Natural killer cell treated with Interleukin-12 subunit alpha and Interleukin-12 subunit beta and Interleukin-15 and Interleukin-18, amount 100 ng/mL, for 72 hours (primary cell): Measurements from ENCODE around the gene SECTM1. TPM values are rescaled to one million over a fixed set of nuclear protein-coding genes. Genes with fewer than 3 reads are reported as not detected.

Source experiments
- ATAC-seq, 2 donors: fragments of 150-1000 bp; cut with Tn5 transposase in 1 of 2; sonication (Bioruptor Pico), chemical (Tn5 transposase) in 1 of 2; 2 replicates each; pipeline ENCODE4 v1.10.0; 2021
- DNase-seq: peaks from one replicate; pipeline ENCODE4 v3.0.0; 2022; ENCODE audit warnings: low spot score
- H3K27ac Mint-ChIP-seq, 2 donors: 1 replicate in 1 of 2; 2 replicates in 1 of 2; pipeline ENCODE4 v1.8.0; 2022; ENCODE audit warnings: mixed read lengths in 2 of 2, mild to moderate bottlenecking in 1 of 2, moderate library complexity in 1 of 2
- H3K27me3 Mint-ChIP-seq, 2 donors: 1 replicate in 1 of 2; 2 replicates in 1 of 2; pipeline ENCODE4 v1.8.0; 2022; ENCODE audit warnings: mixed read lengths in 2 of 2
- H3K36me3 Mint-ChIP-seq: one replicate; pipeline ENCODE4 v1.8.0; 2022; ENCODE audit warnings: mixed read lengths
- H3K4me1 Mint-ChIP-seq, 2 donors: 1 replicate in 1 of 2; 2 replicates in 1 of 2; pipeline ENCODE4 v1.8.0; 2022; ENCODE audit warnings: low read depth in 2 of 2, mixed read lengths in 2 of 2, mild to moderate bottlenecking in 1 of 2
- H3K4me3 Mint-ChIP-seq: one replicate; pipeline ENCODE4 v1.8.0; 2022; ENCODE audit warnings: mixed read lengths
- H3K9me3 Mint-ChIP-seq: 2 replicates; pipeline ENCODE4 v1.8.0; 2022; ENCODE audit warnings: mixed read lengths
- total RNA-seq, 2 donors: library from RNA; stranded (reverse); gene quantifications; one replicate each; pipeline ENCODE4 v1.2.3, GENCODE V29; 2022

Gene SECTM1
- total RNA-seq, 2 donors from 2014 or later, result 0.56 TPM; not detected in 1

DNA sequence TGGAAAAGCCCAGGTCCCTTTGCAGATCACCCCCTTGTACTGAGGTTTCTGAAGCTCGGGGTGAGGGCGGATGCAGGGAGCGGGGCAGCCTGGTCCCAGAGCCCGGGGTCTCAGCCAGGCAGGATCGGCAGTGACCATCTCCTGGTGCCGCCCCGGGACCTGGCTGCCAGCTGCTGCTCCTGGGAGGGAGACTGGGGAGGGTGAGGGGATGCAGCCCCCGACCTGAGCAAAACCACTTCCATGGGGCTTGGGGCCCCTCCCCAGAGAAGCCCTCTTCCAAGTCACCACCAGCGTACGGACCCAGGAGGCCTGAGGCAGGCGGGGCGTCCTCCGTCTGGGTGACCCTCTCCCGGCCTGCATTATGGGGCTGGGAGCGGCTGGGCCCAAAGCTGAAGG, 31.0 kb downstream of the SECTM1 start:
- DNase-seq (no peak), ATAC-seq (no peak)
- H3K36me3 Mint-ChIP-seq, result no peaks in the 10 kb centered on the region
- H3K27me3 Mint-ChIP-seq, result no peaks in the 10 kb centered on the region
- H3K27ac Mint-ChIP-seq, result peak overlapping the region; percentile 14 to 88
- H3K9me3 Mint-ChIP-seq, result no peaks in the 10 kb centered on the region
- peaks cover 65 to 73% of the 10 kb centered on the region in 2 donors for H3K4me1 Mint-ChIP-seq
- peak overlapping the region; percentile 67 for H3K4me3 Mint-ChIP-seq

DNA sequence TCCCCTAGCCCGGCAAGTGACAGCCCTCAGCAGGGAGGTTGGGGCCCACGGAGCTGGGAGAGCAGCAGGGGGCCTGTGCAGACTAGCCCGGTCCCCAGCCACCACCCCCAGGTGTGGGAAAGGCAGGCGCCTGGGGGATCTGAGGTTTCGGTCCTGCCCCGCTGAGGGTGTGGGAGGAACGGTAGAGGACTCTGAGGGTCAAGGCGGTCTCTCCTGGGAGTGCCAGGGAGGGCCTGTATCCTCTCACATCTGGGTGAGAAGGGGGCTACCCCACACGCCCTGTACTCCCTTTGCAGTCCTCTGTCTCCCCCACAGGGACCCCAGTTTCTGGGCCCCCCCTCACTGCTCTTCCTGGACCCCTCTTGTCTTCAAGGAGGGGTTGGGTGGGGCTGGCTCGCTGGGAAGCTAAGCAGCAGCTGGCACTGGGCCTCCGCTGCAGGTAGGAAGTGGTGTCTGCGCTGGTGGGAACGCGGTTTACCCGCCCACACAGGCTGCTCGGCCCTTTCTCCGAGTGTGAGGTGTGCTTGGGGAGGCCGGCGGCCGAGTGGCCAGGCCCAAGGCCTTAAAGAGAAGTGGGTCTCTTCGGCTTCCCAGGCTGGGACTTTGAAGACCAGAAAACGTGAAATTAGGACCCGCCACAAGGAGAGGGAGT, 31.5 kb downstream of the SECTM1 start:
- peak; percentile 71 for DNase-seq
- Mint-ChIP-seq H3K27me3 (no peaks in the 10 kb centered on the region), H3K9me3 (no peaks in the 10 kb centered on the region), H3K4me1 (peaks cover 70 to 79% of the 10 kb centered on the region in 2 donors), H3K4me3 (peak overlapping the region; percentile 67), H3K36me3 (no peaks in the 10 kb centered on the region), H3K27ac (peak overlapping the region; percentile 14 to 97)
- no peak for ATAC-seq

DNA sequence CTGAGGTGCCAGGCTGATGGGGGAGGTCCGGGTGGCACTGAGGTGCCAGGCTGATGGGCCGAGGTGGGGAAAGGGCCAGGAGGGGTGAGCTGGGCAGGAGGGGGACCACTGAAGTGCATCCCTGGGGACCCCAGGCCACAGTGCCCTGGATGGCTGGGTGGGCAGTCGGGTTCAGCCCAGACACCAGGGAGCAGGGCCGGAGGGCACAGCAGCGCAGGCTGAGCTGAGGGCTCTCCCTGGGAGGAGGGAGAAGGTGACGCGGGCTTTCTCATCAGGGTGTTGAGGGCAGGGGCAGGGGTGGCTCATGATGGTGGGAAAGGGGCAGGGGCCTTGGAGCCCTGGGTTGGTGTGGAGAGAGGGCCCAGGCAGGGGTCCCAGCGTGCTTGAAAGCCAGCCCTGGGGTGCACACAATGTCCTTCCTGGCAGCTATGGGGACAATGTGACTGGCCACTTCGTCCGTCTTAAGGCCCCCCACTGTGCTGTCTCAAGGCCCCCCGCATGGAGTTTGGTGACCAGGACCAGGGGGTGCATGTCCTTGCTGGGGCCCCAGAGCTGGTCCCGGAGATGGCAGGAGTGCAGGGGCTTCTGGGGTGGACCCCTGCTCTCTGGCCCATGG, 32.2 kb downstream of the SECTM1 start:
- Mint-ChIP-seq H3K9me3 (no peaks in the 10 kb centered on the region), H3K27me3 (no peaks in the 10 kb centered on the region), H3K4me3 (peak overlapping the region; percentile 30), H3K36me3 (no peaks in the 10 kb centered on the region), H3K27ac (peak overlapping the region; percentile 14 to 97), H3K4me1 (peaks cover 68 to 79% of the 10 kb centered on the region in 2 donors)
- ATAC-seq, result no peak
- DNase-seq, result no peak

DNA sequence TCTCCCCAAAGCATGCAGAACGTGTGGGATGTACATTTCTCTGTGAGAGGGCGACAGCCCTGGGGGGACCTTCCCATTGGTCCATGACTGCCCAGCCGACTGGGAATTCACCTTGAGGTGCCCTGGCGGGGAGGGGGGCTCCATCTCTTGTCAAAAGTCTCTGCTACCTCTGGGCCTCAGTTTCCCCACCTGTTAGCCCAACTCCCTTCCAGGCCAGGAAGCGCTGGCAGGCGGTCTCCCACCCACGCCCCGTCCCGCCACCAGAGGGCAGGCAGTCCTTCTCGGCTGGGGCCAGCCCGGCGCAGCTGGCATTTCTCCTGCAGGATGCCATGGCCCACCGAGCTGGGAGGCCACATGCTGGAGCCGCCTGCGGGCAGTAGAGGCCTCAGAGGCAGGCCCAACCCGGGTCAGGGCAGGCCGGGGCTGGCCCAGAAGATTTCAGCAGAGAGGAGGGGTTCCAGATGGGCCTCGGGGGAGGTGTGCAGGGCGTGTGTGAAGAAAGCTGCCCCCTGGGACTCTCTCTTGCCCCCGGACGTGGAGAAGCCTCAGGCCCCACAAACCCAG, 32.8 kb downstream of the SECTM1 start:
- H3K27me3 Mint-ChIP-seq, result no peaks in the 10 kb centered on the region
- no peaks in the 10 kb centered on the region for H3K9me3 Mint-ChIP-seq
- H3K4me3 Mint-ChIP-seq, result peak overlapping the region; percentile 30
- H3K36me3 Mint-ChIP-seq, result no peaks in the 10 kb centered on the region
- peak; percentile 75 for DNase-seq
- ATAC-seq, result no peak
- peak overlapping the region; percentile 97 to 100 for H3K27ac Mint-ChIP-seq
- H3K4me1 Mint-ChIP-seq, result peaks cover 67 to 75% of the 10 kb centered on the region in 2 donors

DNA sequence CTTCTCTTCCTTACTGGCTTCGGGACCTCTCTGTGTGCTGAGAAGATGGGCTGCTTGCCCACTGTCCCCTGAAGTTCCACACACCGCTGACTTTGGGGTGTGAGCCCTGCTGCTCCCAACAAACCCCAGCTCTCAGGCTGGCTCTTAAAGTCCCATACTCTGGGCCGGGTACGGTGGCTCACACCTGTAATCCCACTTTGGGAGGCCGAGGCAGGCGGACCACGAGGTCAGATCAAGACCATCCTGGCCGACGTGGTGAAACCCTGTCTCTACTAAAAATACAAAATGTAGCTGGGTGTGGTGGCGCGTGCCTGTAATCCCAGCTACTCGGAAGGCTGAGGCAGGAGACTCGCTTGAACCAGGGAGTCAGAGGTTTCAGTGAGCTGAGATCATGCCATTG, 33.3 kb downstream of the SECTM1 start:
- no peaks in the 10 kb centered on the region for H3K27me3 Mint-ChIP-seq
- ATAC-seq, result no peak
- H3K27ac Mint-ChIP-seq, result peak overlapping the region; percentile 97 to 100
- H3K36me3 Mint-ChIP-seq, result no peaks in the 10 kb centered on the region
- H3K9me3 Mint-ChIP-seq, result no peaks in the 10 kb centered on the region
- peaks cover 66 to 69% of the 10 kb centered on the region in 2 donors for H3K4me1 Mint-ChIP-seq
- peak overlapping the region; percentile 67 for H3K4me3 Mint-ChIP-seq
- DNase-seq, result no peak

DNA sequence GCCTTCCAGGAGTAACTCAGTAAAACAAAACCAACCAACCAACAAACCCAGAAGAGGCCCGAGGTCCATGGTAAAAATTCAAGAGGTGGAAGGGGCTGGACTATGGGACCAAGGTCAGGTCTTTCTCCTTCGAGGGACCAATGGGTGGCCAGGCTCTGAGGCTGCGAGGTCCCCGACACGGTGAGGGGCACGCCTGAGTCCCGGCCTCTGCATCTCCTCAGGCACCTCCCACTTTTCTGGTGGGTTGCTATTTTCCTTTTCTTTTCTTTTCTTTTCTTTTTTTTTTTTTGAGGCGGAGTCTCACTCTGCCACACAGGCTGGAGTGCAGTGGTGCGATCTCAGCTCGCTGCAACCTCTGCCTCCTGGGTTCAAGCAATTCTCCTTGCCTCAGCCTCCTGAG, 34.1 kb downstream of the SECTM1 start:
- H3K27me3 Mint-ChIP-seq, result no peaks in the 10 kb centered on the region
- H3K9me3 Mint-ChIP-seq, result no peaks in the 10 kb centered on the region
- ATAC-seq (no peak), DNase-seq (no peak)
- no peaks in the 10 kb centered on the region for H3K36me3 Mint-ChIP-seq
- H3K27ac Mint-ChIP-seq, result peak overlapping the region; percentile 97 to 100
- H3K4me1 Mint-ChIP-seq, result peaks cover 70 to 72% of the 10 kb centered on the region in 2 donors
- peak overlapping the region; percentile 88 for H3K4me3 Mint-ChIP-seq

DNA sequence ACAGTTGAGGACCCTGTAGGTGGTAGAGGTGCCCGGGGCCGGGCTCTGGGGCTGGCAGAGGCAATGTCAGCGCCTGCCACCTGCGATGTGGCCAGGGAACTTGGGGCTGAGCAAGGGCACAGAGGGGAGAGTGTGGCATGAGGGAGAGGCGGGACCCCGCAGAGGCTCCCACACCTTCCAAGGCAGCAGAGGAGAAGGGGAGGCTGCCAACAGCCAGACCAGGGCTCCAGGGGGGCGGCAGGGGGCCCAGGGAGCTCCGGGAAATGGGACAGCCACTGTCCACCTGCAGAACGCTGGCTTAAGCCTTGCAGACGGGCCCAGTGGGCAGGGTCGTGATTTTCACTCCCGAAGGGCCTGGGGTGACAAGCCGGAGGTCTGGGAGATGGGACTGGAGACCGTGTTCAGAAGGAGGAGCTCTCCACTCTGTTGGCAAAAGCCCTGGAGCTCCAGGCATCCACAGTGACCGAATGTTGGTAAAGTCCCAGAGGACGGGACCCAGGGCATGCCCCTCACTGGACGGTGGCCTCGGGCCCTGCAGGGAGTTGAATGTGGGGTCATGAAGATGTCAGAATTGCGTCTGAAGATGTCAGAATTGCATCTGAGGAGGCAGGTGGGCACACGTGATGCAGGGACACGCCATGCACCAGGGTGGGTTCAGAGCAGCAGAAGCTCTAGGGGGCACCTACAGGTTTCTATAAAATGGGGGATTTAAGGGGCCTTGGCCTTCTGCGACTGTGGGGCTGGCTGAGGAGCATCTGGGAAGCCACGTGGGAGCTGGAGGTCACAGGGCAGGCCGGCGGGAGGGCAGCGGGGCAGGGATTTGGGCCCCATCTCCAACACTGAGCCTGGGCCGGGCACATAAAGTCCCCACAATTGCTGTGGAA, 34.8 kb downstream of the SECTM1 start:
- ATAC-seq, result no peak
- no peaks in the 10 kb centered on the region for H3K36me3 Mint-ChIP-seq
- H3K9me3 Mint-ChIP-seq, result no peaks in the 10 kb centered on the region
- peak overlapping the region; percentile 97 to 100 for H3K27ac Mint-ChIP-seq
- H3K4me1 Mint-ChIP-seq, result peaks cover 72 to 74% of the 10 kb centered on the region in 2 donors
- no peak for DNase-seq
- peak overlapping the region; percentile 88 for H3K4me3 Mint-ChIP-seq
- H3K27me3 Mint-ChIP-seq, result no peaks in the 10 kb centered on the region

DNA sequence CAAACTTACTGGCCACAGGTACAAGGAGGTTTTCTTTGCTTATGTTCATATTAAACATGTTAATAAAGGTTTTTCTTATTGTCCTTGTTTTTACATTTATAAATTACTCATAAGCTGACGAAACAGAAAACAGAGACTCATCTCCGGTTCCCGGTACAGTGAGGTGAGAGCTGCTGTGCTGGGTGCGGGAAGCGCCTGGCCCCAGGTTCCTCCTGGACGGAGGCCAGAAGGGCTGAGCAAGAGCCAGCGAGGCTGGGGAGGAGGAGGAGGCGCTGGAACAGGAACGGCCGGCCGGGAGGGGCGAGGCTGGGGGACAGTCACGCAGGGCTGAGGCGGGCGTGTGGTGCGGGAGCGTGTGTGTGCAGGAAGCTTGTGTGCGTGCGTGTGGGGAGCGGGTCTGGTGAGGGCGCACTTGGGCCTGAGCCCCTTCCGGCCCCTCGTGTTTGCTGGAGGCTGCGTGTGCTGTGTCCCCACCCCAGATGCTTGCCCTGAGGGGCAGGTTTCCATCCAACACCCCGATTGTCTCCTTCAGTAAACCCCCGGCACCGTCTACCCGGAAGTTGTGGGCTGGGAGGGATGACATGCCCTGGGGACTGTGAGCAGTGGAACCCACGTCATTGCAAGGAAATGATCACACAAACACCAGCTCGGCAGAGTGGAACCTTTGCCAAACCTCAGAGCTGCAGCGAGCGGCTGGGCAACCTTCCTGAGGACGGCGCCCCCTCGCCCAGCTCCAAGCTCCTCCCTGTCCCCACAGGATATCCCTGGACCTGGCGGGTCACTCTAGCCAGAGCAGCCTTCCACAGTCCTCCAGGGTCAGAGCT, 35.6 kb downstream of the SECTM1 start:
- no peaks in the 10 kb centered on the region for H3K27me3 Mint-ChIP-seq
- H3K4me1 Mint-ChIP-seq, result peaks cover 65 to 68% of the 10 kb centered on the region in 2 donors

DNA sequence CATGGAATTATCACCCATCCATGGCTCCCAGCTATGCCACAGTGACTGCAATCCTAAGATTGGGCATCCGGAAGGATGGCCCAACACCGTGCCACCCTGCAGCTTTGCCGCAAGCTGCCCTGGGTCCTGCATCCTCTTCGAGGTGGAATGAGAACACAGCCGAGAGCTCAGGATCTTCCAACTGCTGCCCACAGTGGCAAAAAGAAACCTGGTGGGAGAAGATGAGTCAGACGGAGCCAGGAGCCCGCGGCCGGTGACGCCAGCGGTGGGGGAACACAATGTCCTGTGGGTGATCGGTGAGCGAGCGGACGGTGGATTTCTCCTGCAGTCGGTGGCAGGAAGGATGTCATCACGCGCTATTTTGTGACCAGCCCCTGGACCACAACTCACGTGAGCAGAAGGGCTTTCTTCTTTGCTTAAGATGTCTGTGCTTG, 36.3 kb downstream of the SECTM1 start:
- H3K27ac Mint-ChIP-seq, result peak overlapping the region; percentile 97 to 100
- no peaks in the 10 kb centered on the region for H3K36me3 Mint-ChIP-seq
- no peaks in the 10 kb centered on the region for H3K9me3 Mint-ChIP-seq
- peaks cover 62 to 64% of the 10 kb centered on the region in 2 donors for H3K4me1 Mint-ChIP-seq
- H3K4me3 Mint-ChIP-seq, result peak overlapping the region; percentile 88
- no peaks in the 10 kb centered on the region for H3K27me3 Mint-ChIP-seq
- peak; percentile 59 to 74 for ATAC-seq
- peak; percentile 97 for DNase-seq

More for the DNA sequence above, 35.6 kb downstream of the SECTM1 start:
- no peaks in the 10 kb centered on the region for H3K9me3 Mint-ChIP-seq
- DNase-seq (peak; percentile 97), ATAC-seq (peak; percentile 88)
- peak overlapping the region; percentile 97 to 100 for H3K27ac Mint-ChIP-seq
- peak overlapping the region; percentile 88 for H3K4me3 Mint-ChIP-seq
- no peaks in the 10 kb centered on the region for H3K36me3 Mint-ChIP-seq

DNA sequence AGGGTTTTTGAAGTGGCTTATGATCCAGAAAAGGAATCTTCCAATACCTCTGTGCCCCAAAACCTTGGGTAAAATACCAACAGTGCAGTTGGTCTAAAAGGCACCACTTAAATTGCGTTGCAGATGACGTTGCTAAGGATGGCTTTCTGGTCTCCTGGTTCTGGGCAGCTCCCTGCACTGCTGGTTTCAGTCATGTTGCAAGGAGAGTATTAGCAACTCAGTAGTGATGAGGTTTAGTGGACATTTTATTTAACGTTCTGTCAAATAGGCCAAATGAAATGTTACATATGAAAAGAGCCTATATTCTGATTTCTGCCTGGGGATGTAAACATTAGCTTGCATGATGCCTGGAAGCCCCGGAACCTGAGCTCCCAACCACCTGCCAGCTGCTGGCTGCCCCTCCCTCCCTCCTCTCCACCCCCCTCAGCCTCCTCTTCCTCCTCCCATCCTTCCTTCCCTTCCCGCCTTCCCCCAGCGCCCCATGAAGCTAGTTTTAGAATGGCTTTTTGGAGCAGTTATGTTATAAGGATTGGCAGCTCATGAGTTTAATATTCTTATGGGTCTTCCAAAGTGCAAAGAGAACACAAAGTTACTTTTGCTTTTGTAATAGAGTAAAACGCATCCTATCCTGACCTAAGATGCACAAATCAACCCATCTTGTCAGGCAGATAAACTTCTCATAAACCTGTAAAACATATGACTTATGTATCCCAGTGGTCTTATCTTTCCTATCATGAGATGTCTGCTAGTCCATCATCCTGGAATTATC, 36.9 kb downstream of the SECTM1 start:
- H3K4me1 Mint-ChIP-seq, result peaks cover 58 to 59% of the 10 kb centered on the region in 2 donors
- no peaks in the 10 kb centered on the region for H3K36me3 Mint-ChIP-seq
- no peak for DNase-seq
- no peak for ATAC-seq
- no peaks in the 10 kb centered on the region for H3K27me3 Mint-ChIP-seq
- peak overlapping the region; percentile 88 for H3K4me3 Mint-ChIP-seq
- H3K9me3 Mint-ChIP-seq, result no peaks in the 10 kb centered on the region
- peak overlapping the region; percentile 97 to 100 for H3K27ac Mint-ChIP-seq

DNA sequence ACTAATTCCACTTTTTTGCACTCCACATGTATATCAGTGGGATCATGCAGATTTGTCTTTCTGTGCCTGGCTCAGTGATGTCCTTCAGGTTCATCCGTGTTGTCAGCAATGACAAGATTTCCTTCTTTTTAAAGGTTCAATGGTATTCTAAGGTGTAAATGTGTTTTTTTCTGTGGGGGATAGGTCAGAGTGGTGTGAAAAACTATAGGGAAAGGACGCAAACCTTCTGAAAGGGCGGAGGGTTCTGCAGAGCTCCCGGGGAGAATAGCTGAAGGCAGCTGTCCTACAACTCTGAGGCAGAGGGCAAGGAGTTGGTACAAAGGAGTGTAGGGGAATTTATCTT, 38.1 kb downstream of the SECTM1 start:
- H3K9me3 Mint-ChIP-seq, result no peaks in the 10 kb centered on the region
- H3K4me1 Mint-ChIP-seq, result peaks cover 48 to 53% of the 10 kb centered on the region in 2 donors
- no peak for ATAC-seq
- DNase-seq, result no peak
- peak overlapping the region in 1 of 2 donors; percentile 1 for H3K27ac Mint-ChIP-seq
- H3K36me3 Mint-ChIP-seq, result no peaks in the 10 kb centered on the region
- no peak overlapping the region for H3K4me3 Mint-ChIP-seq
- no peaks in the 10 kb centered on the region for H3K27me3 Mint-ChIP-seq

DNA sequence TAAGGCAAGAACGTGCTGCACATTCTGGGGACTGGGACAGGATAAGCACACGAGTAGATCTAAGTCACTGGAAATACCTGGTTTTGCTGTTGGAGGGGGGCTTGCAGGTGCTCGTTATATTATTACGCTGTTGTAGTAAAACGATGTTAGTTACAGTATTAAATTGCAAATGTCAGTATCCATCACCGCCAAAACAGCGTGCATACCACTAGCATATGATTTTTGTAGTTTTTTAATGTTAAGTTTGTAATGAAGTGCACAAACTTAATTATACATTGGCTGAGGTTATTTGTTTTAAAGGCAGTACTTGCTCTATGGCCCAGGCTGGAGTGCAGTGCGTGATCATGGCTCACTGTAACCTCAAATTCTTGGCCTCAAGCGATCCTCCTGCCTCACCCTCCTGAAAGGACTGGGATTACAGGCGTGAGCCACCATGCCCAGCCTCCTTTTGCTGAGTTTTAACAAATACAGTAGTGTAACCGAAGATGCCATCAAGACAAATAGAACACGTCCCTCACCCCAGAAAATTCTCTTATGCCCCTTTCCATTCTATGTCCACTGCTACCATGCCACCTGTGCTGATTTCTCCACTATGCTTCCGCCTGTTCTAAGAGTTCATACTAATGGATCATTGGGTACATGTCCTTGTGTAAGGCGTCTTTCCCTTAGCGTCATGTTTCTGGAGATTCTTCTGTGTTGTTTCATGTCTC, 39.3 kb downstream of the SECTM1 start:
- H3K4me3 Mint-ChIP-seq, result peak overlapping the region; percentile 25
- peaks cover 36 to 42% of the 10 kb centered on the region in 2 donors for H3K4me1 Mint-ChIP-seq
- DNase-seq (no peak), ATAC-seq (no peak)
- H3K36me3 Mint-ChIP-seq, result no peaks in the 10 kb centered on the region
- no peaks in the 10 kb centered on the region for H3K27me3 Mint-ChIP-seq
- no peaks in the 10 kb centered on the region for H3K9me3 Mint-ChIP-seq
- H3K27ac Mint-ChIP-seq, result peak overlapping the region; percentile 9 to 13
